K562 (cell line): ENCODE results near the gene RCL1. TPM values are rescaled to one million over a fixed set of nuclear protein-coding genes. Genes with fewer than 3 reads are reported as not detected.

Experiments
- BCOR ChIP-seq: fragments of 450-650 bp; IDR thresholded peaks from 2 replicates; pipeline ENCODE4 v1.6.1; 2016
- BHLHE40 ChIP-seq: IDR thresholded peaks from 2 replicates; pipeline ENCODE4 v1.6.1; 2011; ENCODE audit warnings: low read length, improper control_type of control experiment
- CCAR2 ChIP-seq: fragments of 200-400 bp; formaldehyde crosslinking; IDR thresholded peaks from 2 replicates; pipeline ENCODE4 v1.6.1; 2017; ENCODE audit warnings: mild to moderate bottlenecking, low read depth, low read length
- CEBPB ChIP-seq: fragments of 450-650 bp; IDR thresholded peaks from 2 replicates; pipeline ENCODE4 v1.6.1; 2016; ENCODE audit warnings: missing genetic modification characterization, missing compliant biosample characterization
- CREB1 ChIP-seq, 2 experiments: sonication (generic) in 1 of 2; formaldehyde crosslinking in 1 of 2; IDR thresholded peaks; 2 replicates each; pipeline versions ENCODE4 v1.6.1 to v1.8.0; 2012 to 2022; ENCODE audit warnings: inconsistent platforms in 1 of 2, mild to moderate bottlenecking in 1 of 2, missing genetic modification reagents in 1 of 2, moderate library complexity in 1 of 2
- DMBX1 ChIP-seq: fragments of 250-450 bp; sonication (Bioruptor Pico); IDR thresholded peaks from 2 replicates; pipeline ENCODE4 v1.8.0; 2022; ENCODE audit warnings: inconsistent platforms, mild to moderate bottlenecking, moderate library complexity, borderline replicate concordance
- GMEB1 ChIP-seq: fragments of 250-450 bp; sonication (Bioruptor Pico); IDR thresholded peaks from 2 replicates; pipeline ENCODE4 v1.4.0; 2020; ENCODE audit warnings: mild to moderate bottlenecking
- ILF3 ChIP-seq: fragments of 450-650 bp; IDR thresholded peaks from 2 replicates; pipeline ENCODE4 v1.6.1; 2018; ENCODE audit warnings: antibody characterized with exemption, mild to moderate bottlenecking, moderate library complexity, borderline replicate concordance
- KDM1A ChIP-seq, 2 experiments: fragments of 450-650 bp; IDR thresholded peaks; 2 replicates each; pipeline ENCODE4 v1.6.1; 2016; ENCODE audit warnings: mild to moderate bottlenecking in 2 of 2
- NFATC3 ChIP-seq: fragments of 450-650 bp; IDR thresholded peaks from 2 replicates; pipeline ENCODE4 v1.6.1; 2017; ENCODE audit warnings: mild to moderate bottlenecking
- PPARD ChIP-seq: fragments of 250-450 bp; sonication (Bioruptor Pico); IDR thresholded peaks from 2 replicates; pipeline ENCODE4 v1.8.0; 2022; ENCODE audit warnings: inconsistent platforms, mild to moderate bottlenecking, moderate library complexity
- PRPF4 ChIP-seq: fragments of 200-400 bp; formaldehyde crosslinking; IDR thresholded peaks from one replicate; pipeline ENCODE4 v1.6.1; 2017; ENCODE audit warnings: low read length, low read depth, mild to moderate bottlenecking; ENCODE audit not compliant: insufficient read depth, poor library complexity, severe bottlenecking
- TRIM24 ChIP-seq, 2 experiments: fragments of 450-650 bp; IDR thresholded peaks; 2 replicates each; pipeline ENCODE4 v1.6.1; 2016
- ZBTB7A ChIP-seq: IDR thresholded peaks from 2 replicates; pipeline ENCODE4 v1.6.1; 2011; ENCODE audit warnings: low read depth, mild to moderate bottlenecking, low read length, moderate library complexity, borderline replicate concordance; ENCODE audit not compliant: control insufficient read depth
- ZMIZ1 ChIP-seq, 2 experiments: fragments of 150-350 bp in 1 of 2; IDR thresholded peaks; 2 replicates each; pipeline ENCODE4 v1.6.1; 2012 to 2016; ENCODE audit warnings: low read depth in 2 of 2, low read length in 2 of 2, mild to moderate bottlenecking in 1 of 2, moderate library complexity in 1 of 2
- ZNF146 ChIP-seq: IDR thresholded peaks from one replicate; pipeline ENCODE4 v1.6.1; 2018; ENCODE audit warnings: missing compliant biosample characterization; ENCODE audit not compliant: unreplicated experiment
- ZNF551 ChIP-seq: fragments of 250-450 bp; sonication (Bioruptor Pico); IDR thresholded peaks from 2 replicates; pipeline ENCODE4 v1.5.0; 2021; ENCODE audit warnings: mild to moderate bottlenecking, moderate library complexity
- ZNF609 ChIP-seq: sonication (generic); formaldehyde crosslinking; IDR thresholded peaks from 2 replicates; pipeline ENCODE4 v1.8.1; 2023; ENCODE audit warnings: missing genetic modification reagents, mild to moderate bottlenecking, borderline replicate concordance
- polyA plus RNA-seq, 8 experiments: library from polyadenylated mRNA; depleted of rRNA in 4 of 8; stranded (reverse) in 5 of 8; unstranded in 3 of 8; fragments of >200 nt; fragmentation: Nextera tagmentation in 2 of 8; fragmentation: Illumina TruSeq in 1 of 8; extraction: Ambion mirVana in 2 of 8; extraction: Trizol in 1 of 8; gene quantifications; 2 replicates each; pipeline versions ENCODE4 v1.2.1 to v1.2.3, GENCODE V29; 2011 to 2014; ENCODE audit warnings: inconsistent platforms in 1 of 8, missing spikeins in 1 of 8
- total RNA-seq, 7 experiments: library from RNA; depleted of rRNA in 6 of 7; stranded (reverse); fragments of >200 nt in 6 of 7; fragmentation: Illumina TruSeq in 2 of 7; extraction: Trizol in 2 of 7; gene quantifications; 2 replicates each; pipeline versions ENCODE4 v1.2.1 to v1.2.3, GENCODE V29; 2011 to 2021; ENCODE audit warnings: low replicate concordance in 1 of 7

The RCL1 gene
- total and polyA plus RNA-seq, 9 of the 15 experiments (the other 6 are each of a cell fraction or from before 2014, with no cell fraction given) = 24.0 to 67.7 (median 38.6) TPM

GRCh38 chr9:4862506-4863250 lies 69.9 kb downstream of the RCL1 start (continued):
- 0 out of 2 replicates have a peak, but pooled peaks have one; percentile 13 for TF ChIP-seq ZNF609 (CRISPR knock-in tag)
- TF ChIP-seq DMBX1 (CRISPR knock-in tag) = peak; percentile 28; the same call in 1 of the 2 replicates
- peak; percentile 79; the same call in 1 of the 2 replicates for TF ChIP-seq BCOR
- peak; percentile 34; the same call in 1 of the 2 replicates for TF ChIP-seq NFATC3
- no peak for TF ChIP-seq ZBTB7A
- TF ChIP-seq CREB1 (IDR thresholded peaks at IDR 0.05) = peak; percentile 76; the same call in 1 of the 2 replicates
- no peak for TF ChIP-seq CREB1 (CRISPR knock-in tag; IDR thresholded peaks at IDR 0.05)
- no peak; the same call in 1 of the 2 replicates for TF ChIP-seq BHLHE40
- TF ChIP-seq CCAR2 = no peak
- peak; percentile 93 to 94 for TF ChIP-seq KDM1A (IDR thresholded peaks at IDR 0.05)
- no peak for TF ChIP-seq ILF3
- peak in 1 of 2 experiments; percentile 96; a peak in 2 of 4 replicates for TF ChIP-seq ZMIZ1 (IDR thresholded peaks at IDR 0.05; ENCODE audit: low read depth in 2 of 2, low read length in 2 of 2)
- no peak for TF ChIP-seq ZNF551 (CRISPR knock-in tag)
- TF ChIP-seq ZNF146 (CRISPR knock-in tag) = no peak
- no peak for TF ChIP-seq PRPF4
- no peak for TF ChIP-seq GMEB1 (CRISPR knock-in tag)
- TF ChIP-seq CEBPB (tag) = peak; percentile 98
- no peak for TF ChIP-seq PPARD (CRISPR knock-in tag)
- TF ChIP-seq TRIM24 (IDR thresholded peaks at IDR 0.05) = peak; percentile 97
